ENCODE data around the gene SLC66A2. TPM values are rescaled to one million over a fixed set of nuclear protein-coding genes. Genes with fewer than 3 reads are reported as not detected.

Gene SLC66A2
- polyA plus RNA-seq, 2 donors = 38.8 to 57.7 TPM

- Histone ChIP-seq H3K36me3 (ENCODE audit: control insufficient read depth in 2 of 2, insufficient read depth in 2 of 2, low read length in 1 of 2) (peaks cover 0 to 29% of the 10 kb centered on the region in 2 donors), H3K4me3 (ENCODE audit: low read depth in 1 of 2, low read length in 2 of 2) (no peak overlapping the region), H3K4me1 (ENCODE audit: control insufficient read depth in 2 of 2, insufficient read depth in 2 of 2, low read length in 1 of 2) (no peaks in the 10 kb centered on the region), H3K27me3 (ENCODE audit: control insufficient read depth in 1 of 2, insufficient read depth in 2 of 2, low read length in 2 of 2) (no peaks in the 10 kb centered on the region), H3K27ac (ENCODE audit: low read depth in 2 of 2, low read length in 1 of 2) (no peak overlapping the region), H3K9me3 (ENCODE audit: control insufficient read depth in 2 of 2, insufficient read depth in 1 of 2, low read depth in 1 of 2, low read length in 1 of 2) (peaks cover 3 to 18% of the 10 kb centered on the region in 2 donors)
- 68 to 80% methylated on average over 8 of the region's 8 CpGs for WGBS, 2 donors
Observed at GRCh38 chr18:79934311-79935097, 16.9 kb downstream of the SLC66A2 start.

GRCh38 chr18:79933765-79934164 is 17.7 kb downstream of the SLC66A2 start:
- H3K36me3 ChIP-seq (ENCODE audit: control insufficient read depth in 2 of 2, insufficient read depth in 2 of 2, low read length in 1 of 2) = peaks cover 0 to 34% of the 10 kb centered on the region in 2 donors
- H3K4me1 ChIP-seq (ENCODE audit: control insufficient read depth in 2 of 2, insufficient read depth in 2 of 2, low read length in 1 of 2) = no peaks in the 10 kb centered on the region
- H3K9me3 ChIP-seq (ENCODE audit: control insufficient read depth in 2 of 2, insufficient read depth in 1 of 2, low read depth in 1 of 2, low read length in 1 of 2) = peaks cover 3 to 21% of the 10 kb centered on the region in 2 donors
- H3K27ac ChIP-seq (ENCODE audit: low read depth in 2 of 2, low read length in 1 of 2) = no peak overlapping the region
- H3K27me3 ChIP-seq (ENCODE audit: control insufficient read depth in 1 of 2, insufficient read depth in 2 of 2, low read length in 2 of 2) = no peaks in the 10 kb centered on the region
- H3K4me3 ChIP-seq (ENCODE audit: low read depth in 1 of 2, low read length in 2 of 2) = no peak overlapping the region
- 79 to 88% methylated on average over 10 of the region's 10 CpGs for WGBS, 2 donors

- no peaks in the 10 kb centered on the region for H3K4me1 ChIP-seq (ENCODE audit: control insufficient read depth in 2 of 2, insufficient read depth in 2 of 2, low read length in 1 of 2)
- no peaks in the 10 kb centered on the region for H3K27me3 ChIP-seq (ENCODE audit: control insufficient read depth in 1 of 2, insufficient read depth in 2 of 2, low read length in 2 of 2)
- H3K4me3 ChIP-seq (ENCODE audit: low read depth in 1 of 2, low read length in 2 of 2) = no peak overlapping the region
- peaks cover 3 to 21% of the 10 kb centered on the region in 2 donors for H3K9me3 ChIP-seq (ENCODE audit: control insufficient read depth in 2 of 2, insufficient read depth in 1 of 2, low read depth in 1 of 2, low read length in 1 of 2)
- peaks cover 0 to 38% of the 10 kb centered on the region in 2 donors for H3K36me3 ChIP-seq (ENCODE audit: control insufficient read depth in 2 of 2, insufficient read depth in 2 of 2, low read length in 1 of 2)
- WGBS, 2 donors = 95 to 97% methylated on average over 3 of the region's 3 CpGs
- H3K27ac ChIP-seq (ENCODE audit: low read depth in 2 of 2, low read length in 1 of 2) = no peak overlapping the region
Observed at GRCh38 chr18:79932907-79933306, 18.5 kb downstream of the SLC66A2 start.

- no peaks in the 10 kb centered on the region for H3K4me1 ChIP-seq (ENCODE audit: control insufficient read depth in 2 of 2, insufficient read depth in 2 of 2, low read length in 1 of 2)
- H3K4me3 ChIP-seq (ENCODE audit: low read depth in 1 of 2, low read length in 2 of 2) = no peak overlapping the region
- H3K27ac ChIP-seq (ENCODE audit: low read depth in 2 of 2, low read length in 1 of 2) = no peak overlapping the region
- H3K27me3 ChIP-seq (ENCODE audit: control insufficient read depth in 1 of 2, insufficient read depth in 2 of 2, low read length in 2 of 2) = no peaks in the 10 kb centered on the region
- peaks cover 3 to 21% of the 10 kb centered on the region in 2 donors for H3K9me3 ChIP-seq (ENCODE audit: control insufficient read depth in 2 of 2, insufficient read depth in 1 of 2, low read depth in 1 of 2, low read length in 1 of 2)
- peaks cover 0 to 29% of the 10 kb centered on the region in 2 donors for H3K36me3 ChIP-seq (ENCODE audit: control insufficient read depth in 2 of 2, insufficient read depth in 2 of 2, low read length in 1 of 2)
- WGBS, 2 donors = 94 to 98% methylated on average over 2 of the region's 2 CpGs
Observed at GRCh38 chr18:79931475-79931874, 20.0 kb downstream of the SLC66A2 start.

- 96 to 98% methylated on average over 2 of the region's 2 CpGs for WGBS, 2 donors
- Histone ChIP-seq H3K4me3 (ENCODE audit: low read depth in 1 of 2, low read length in 2 of 2) (no peak overlapping the region), H3K4me1 (ENCODE audit: control insufficient read depth in 2 of 2, insufficient read depth in 2 of 2, low read length in 1 of 2) (peaks cover 0 to 3% of the 10 kb centered on the region in 2 donors), H3K36me3 (ENCODE audit: control insufficient read depth in 2 of 2, insufficient read depth in 2 of 2, low read length in 1 of 2) (peaks cover 0 to 22% of the 10 kb centered on the region in 2 donors), H3K27ac (ENCODE audit: low read depth in 2 of 2, low read length in 1 of 2) (no peak overlapping the region), H3K9me3 (ENCODE audit: control insufficient read depth in 2 of 2, insufficient read depth in 1 of 2, low read depth in 1 of 2, low read length in 1 of 2) (peaks cover 3 to 12% of the 10 kb centered on the region in 2 donors), H3K27me3 (ENCODE audit: control insufficient read depth in 1 of 2, insufficient read depth in 2 of 2, low read length in 2 of 2) (no peaks in the 10 kb centered on the region)
Observed at GRCh38 chr18:79930020-79930642, 21.3 kb downstream of the SLC66A2 start.

- Histone ChIP-seq H3K4me3 (ENCODE audit: low read depth in 1 of 2, low read length in 2 of 2) (no peak overlapping the region), H3K27me3 (ENCODE audit: control insufficient read depth in 1 of 2, insufficient read depth in 2 of 2, low read length in 2 of 2) (no peaks in the 10 kb centered on the region), H3K27ac (ENCODE audit: low read depth in 2 of 2, low read length in 1 of 2) (no peak overlapping the region), H3K9me3 (ENCODE audit: control insufficient read depth in 2 of 2, insufficient read depth in 1 of 2, low read depth in 1 of 2, low read length in 1 of 2) (peaks cover under 1 to 5% of the 10 kb centered on the region in 2 donors), H3K4me1 (ENCODE audit: control insufficient read depth in 2 of 2, insufficient read depth in 2 of 2, low read length in 1 of 2) (peaks cover 0 to 3% of the 10 kb centered on the region in 2 donors), H3K36me3 (ENCODE audit: control insufficient read depth in 2 of 2, insufficient read depth in 2 of 2, low read length in 1 of 2) (peaks cover 0 to 22% of the 10 kb centered on the region in 2 donors)
- WGBS, 2 donors = 96 to 98% methylated on average over 8 to 9 of the region's 9 CpGs
Observed at GRCh38 chr18:79928563-79928960, 22.9 kb downstream of the SLC66A2 start.

- Histone ChIP-seq H3K27ac (ENCODE audit: low read depth in 2 of 2, low read length in 1 of 2) (no peak overlapping the region), H3K4me1 (ENCODE audit: control insufficient read depth in 2 of 2, insufficient read depth in 2 of 2, low read length in 1 of 2) (peaks cover 0 to 3% of the 10 kb centered on the region in 2 donors), H3K9me3 (ENCODE audit: control insufficient read depth in 2 of 2, insufficient read depth in 1 of 2, low read depth in 1 of 2, low read length in 1 of 2) (peaks cover 0 to 5% of the 10 kb centered on the region in 2 donors), H3K36me3 (ENCODE audit: control insufficient read depth in 2 of 2, insufficient read depth in 2 of 2, low read length in 1 of 2) (peaks cover 0 to 22% of the 10 kb centered on the region in 2 donors), H3K4me3 (ENCODE audit: low read depth in 1 of 2, low read length in 2 of 2) (no peak overlapping the region), H3K27me3 (ENCODE audit: control insufficient read depth in 1 of 2, insufficient read depth in 2 of 2, low read length in 2 of 2) (no peaks in the 10 kb centered on the region)
- WGBS, 2 donors = 93% methylated on average over 25 of the region's 25 CpGs
Observed at GRCh38 chr18:79927607-79928562, 23.6 kb downstream of the SLC66A2 start.

- Histone ChIP-seq H3K36me3 (ENCODE audit: control insufficient read depth in 2 of 2, insufficient read depth in 2 of 2, low read length in 1 of 2) (peaks cover 0 to 28% of the 10 kb centered on the region in 2 donors), H3K4me1 (ENCODE audit: control insufficient read depth in 2 of 2, insufficient read depth in 2 of 2, low read length in 1 of 2) (peaks cover 0 to 3% of the 10 kb centered on the region in 2 donors), H3K4me3 (ENCODE audit: low read depth in 1 of 2, low read length in 2 of 2) (no peak overlapping the region), H3K27ac (ENCODE audit: low read depth in 2 of 2, low read length in 1 of 2) (no peak overlapping the region), H3K9me3 (ENCODE audit: control insufficient read depth in 2 of 2, insufficient read depth in 1 of 2, low read depth in 1 of 2, low read length in 1 of 2) (peaks cover 0 to 5% of the 10 kb centered on the region in 2 donors), H3K27me3 (ENCODE audit: control insufficient read depth in 1 of 2, insufficient read depth in 2 of 2, low read length in 2 of 2) (no peaks in the 10 kb centered on the region)
- WGBS, 2 donors = 86 to 89% methylated on average over 21 of the region's 21 CpGs
Observed at GRCh38 chr18:79926715-79927606, 24.5 kb downstream of the SLC66A2 start.
